ENCODE measurements around the gene IL1RN.

DNA sequence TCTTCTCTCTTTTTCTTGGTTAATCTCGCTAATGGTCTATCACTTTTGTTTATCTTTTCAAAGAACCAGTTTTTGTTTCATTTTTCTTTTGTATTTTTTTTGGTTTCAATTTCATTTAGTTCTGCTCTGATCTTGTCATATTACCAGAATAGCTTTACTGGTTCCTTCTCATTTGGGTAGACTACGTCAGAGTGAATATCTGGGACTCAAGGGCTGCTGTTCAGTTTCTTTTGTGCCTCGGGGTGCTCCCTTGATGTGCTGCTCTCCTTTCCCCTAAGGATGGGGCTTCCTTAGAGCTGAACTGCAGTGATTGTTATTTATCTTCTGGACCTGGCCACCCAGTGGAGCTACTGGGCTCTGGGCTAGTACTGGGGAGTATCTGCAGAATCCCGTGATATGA, 29.4 kb upstream of the IL1RN start:
- TF ChIP-seq POLR2A (IDR thresholded peaks at IDR 0.05), result no peak
- TF ChIP-seq, protein P1, sequence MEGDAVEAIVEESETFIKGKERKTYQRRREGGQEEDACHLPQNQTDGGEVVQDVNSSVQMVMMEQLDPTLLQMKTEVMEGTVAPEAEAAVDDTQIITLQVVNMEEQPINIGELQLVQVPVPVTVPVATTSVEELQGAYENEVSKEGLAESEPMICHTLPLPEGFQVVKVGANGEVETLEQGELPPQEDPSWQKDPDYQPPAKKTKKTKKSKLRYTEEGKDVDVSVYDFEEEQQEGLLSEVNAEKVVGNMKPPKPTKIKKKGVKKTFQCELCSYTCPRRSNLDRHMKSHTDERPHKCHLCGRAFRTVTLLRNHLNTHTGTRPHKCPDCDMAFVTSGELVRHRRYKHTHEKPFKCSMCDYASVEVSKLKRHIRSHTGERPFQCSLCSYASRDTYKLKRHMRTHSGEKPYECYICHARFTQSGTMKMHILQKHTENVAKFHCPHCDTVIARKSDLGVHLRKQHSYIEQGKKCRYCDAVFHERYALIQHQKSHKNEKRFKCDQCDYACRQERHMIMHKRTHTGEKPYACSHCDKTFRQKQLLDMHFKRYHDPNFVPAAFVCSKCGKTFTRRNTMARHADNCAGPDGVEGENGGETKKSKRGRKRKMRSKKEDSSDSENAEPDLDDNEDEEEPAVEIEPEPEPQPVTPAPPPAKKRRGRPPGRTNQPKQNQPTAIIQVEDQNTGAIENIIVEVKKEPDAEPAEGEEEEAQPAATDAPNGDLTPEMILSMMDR (IDR thresholded peaks at IDR 0.05 in 4 of 5, conservative IDR thresholded peaks at IDR 0.05 in 1 of 5), result no peak
